Prostate gland (tissue), 2 donors: ENCODE measurements around the gene CDH10.

Experiments used
- CTCF ChIP-seq, 4 experiments: fragments of 200-600 bp in 2 of 4; fragments of 450-650 bp in 2 of 4; sonication (generic) in 2 of 4; IDR thresholded peaks; 1 replicate in 3 of 4; 2 replicates in 1 of 4; pipeline ENCODE4 v1.5.1; 2016 to 2019; ENCODE audit warnings: antibody characterized with exemption in 4 of 4, mild to moderate bottlenecking in 2 of 4, moderate library complexity in 2 of 4
- POLR2A ChIP-seq: fragments of 450-650 bp; IDR thresholded peaks from one replicate; pipeline ENCODE4 v1.6.1; 2016; ENCODE audit warnings: antibody characterized with exemption, mild to moderate bottlenecking
- POLR2AphosphoS5 ChIP-seq: sonication (generic); formaldehyde crosslinking; IDR thresholded peaks from one replicate; pipeline ENCODE4 v1.6.1; 2017; ENCODE audit warnings: antibody characterized with exemption

- TF ChIP-seq CTCF (IDR thresholded peaks at IDR 0.05) (no peak), POLR2A (no peak), POLR2AphosphoS5 (no peak)
These were observed 97.6 kb downstream of the CDH10 start for GRCh38 chr5:24547132-24547531.
